ENCODE results near the gene PROK1.
"Not testable (repeated sequence)": the region's sequence is repeated elsewhere in the genome, so short reads cannot be mapped to it uniquely, and the experiment has no call there.

PROK1 gene

GRCh38 chr1:110450929-110451328 lies at the start of gene PROK1:
Gene PROK1, plus strand, starts transcription at chr1:110451149. Its CDS starts 68 bp downstream, at chr1:110451217.
- DNase-seq: no peak

GRCh38 chr1:110403805-110404204 lies 47.1 kb upstream of the PROK1 start:
- no peak for DNase-seq

- no peak for DNase-seq
These were observed 46.5 kb upstream of the PROK1 start for GRCh38 chr1:110404401-110404800.

GRCh38 chr1:110406407-110406806 lies 44.5 kb upstream of the PROK1 start:
- DNase-seq: not testable (repeated sequence)

DNA sequence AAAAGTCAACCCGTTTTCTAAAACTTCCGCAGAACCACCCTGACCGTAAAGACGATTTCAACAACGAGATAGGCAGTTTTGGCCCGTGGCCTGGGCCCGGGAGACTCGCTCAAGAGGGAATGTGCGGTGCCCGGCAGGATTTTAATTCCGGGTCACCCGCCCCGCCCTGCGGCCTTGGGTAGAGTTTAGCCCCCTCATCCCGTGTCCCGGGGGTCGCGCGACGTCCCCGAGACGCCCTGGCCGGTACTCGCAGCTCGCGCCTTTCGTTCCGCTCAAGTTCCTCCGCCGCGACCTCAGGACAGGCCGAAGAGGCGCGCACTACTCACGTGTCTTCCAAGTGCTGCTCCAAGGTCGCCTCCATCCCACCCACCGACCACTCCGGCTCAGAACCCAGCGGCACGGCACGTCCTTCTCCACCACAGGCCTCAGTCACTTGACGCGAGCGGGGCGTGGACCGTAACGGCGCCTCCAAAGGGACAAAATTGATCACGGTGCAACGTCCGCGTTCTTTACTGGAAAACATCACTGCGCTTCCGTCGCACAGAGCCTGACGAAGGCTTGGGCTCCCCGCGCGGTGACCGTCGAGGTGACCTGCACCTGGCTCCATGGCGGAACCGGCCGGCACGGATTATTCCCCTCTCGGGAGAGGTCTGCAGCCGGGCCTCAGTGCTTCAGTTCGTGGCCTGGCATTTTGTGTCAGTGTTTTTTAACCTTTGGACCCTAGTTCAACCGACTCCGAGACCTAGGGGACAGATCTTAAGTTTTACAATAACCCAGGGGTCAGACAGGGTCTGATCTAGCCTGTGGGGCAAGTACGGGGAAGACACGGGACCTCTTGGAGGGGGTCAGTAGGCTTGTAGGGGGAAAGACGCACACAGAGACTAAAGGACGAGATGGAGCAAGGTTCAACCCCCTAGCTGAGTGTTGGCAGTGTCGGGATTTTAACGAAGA lies 43.4 kb upstream of the PROK1 start, which contains the start of gene LAMTOR5:
Gene LAMTOR5, minus strand, starts transcription at position 435 of the 951 bp plus-strand sequence. Its CDS starts 74 bp downstream, at position 361.
- DNase-seq: peak; percentile 95

DNA sequence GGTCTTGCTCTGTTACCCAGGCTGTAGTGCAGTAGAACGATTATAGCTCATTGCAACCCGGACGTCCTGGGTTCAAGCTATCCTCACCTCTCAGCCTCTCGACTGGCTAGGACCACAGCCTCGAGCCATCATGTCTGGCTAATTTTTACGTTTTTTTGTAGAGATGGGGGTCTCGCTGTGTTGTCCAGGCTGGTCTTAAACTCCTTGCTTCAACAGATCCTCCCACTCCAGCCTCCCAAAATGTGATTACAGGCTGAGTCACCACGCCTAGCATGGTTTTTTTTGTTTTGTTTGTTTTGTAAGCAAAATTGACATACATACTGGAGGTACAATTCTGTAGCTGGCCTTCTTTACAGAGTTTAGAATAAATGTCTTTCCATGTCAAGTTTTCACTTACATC lies 42.5 kb upstream of the PROK1 start:
- DNase-seq: no peak

DNA sequence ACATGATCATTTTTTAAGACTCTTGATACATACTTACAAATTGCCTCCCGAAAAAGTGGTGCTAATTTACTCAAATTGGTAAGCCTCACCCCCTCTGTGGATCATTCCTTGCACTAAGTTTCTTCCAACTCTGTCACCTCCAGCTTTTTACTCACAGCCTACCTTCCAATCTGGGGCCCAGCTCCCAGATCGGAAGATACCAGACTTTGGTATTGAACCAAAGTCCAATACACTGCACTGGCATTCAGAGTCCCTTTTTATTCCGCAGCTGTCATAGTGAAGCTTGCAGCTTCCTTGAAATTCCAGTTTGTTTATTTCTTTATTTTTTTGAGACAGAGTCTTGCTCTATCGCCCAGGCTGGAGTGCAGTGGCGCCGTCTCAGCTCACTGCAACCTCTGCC lies 41.6 kb upstream of the PROK1 start:
- no peak for DNase-seq

- DNase-seq: no peak
These were observed 39.7 kb upstream of the PROK1 start for GRCh38 chr1:110411173-110411735.

- DNase-seq: peak; percentile 93
These were observed 38.4 kb upstream of the PROK1 start for GRCh38 chr1:110412576-110412975.

GRCh38 chr1:110413045-110413444 lies 37.9 kb upstream of the PROK1 start:
- peak; percentile 74 for DNase-seq

- no peak for DNase-seq
These were observed 32.2 kb upstream of the PROK1 start for GRCh38 chr1:110418729-110419128.

- DNase-seq: no peak
These were observed 30.8 kb upstream of the PROK1 start for GRCh38 chr1:110420023-110420662.

GRCh38 chr1:110420874-110421793 lies 29.8 kb upstream of the PROK1 start:
- peak; percentile 89 for DNase-seq

DNA sequence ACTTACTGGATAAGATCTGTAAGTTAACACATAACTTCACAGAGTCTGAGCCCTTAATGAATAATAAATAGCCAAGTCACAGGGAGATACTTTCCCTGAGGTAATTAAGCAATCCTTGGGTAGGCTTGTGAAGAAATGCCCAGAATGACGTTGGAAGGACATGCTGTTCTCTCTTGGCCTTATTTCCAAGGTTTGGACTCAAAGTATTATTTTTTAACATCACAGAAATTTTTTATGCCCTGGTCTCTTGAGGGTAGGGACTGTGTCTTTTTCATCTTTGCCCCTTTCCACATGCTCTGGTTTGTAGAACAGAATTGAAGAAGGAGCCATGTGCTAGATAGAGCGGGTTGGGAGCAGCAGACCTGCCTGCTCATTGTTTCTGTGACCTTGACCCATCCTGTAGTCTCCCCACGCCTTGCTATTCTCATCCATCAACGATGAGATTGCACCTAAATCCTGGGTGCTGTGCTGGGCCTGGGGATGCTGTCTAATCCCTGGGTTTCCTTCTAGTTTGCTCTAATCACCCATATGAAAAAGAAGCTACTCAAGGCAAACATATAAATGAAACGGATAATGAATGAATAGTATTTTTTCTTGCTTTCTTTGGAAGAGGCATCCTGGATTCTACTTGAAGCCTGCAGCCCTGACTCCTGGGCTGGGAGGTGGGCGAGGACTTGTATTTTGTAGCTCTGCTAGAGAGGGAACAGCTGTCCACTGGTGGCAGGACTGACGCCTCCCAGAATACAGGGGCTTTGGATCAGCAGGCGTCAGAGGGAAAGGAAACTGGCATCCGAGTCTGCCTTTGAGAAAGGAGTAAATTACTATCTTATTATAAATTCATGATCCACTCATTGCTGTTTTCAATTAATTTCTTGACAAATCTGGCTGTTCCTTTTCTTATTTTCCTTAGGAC lies 26.0 kb upstream of the PROK1 start:
- no peak for DNase-seq

DNA sequence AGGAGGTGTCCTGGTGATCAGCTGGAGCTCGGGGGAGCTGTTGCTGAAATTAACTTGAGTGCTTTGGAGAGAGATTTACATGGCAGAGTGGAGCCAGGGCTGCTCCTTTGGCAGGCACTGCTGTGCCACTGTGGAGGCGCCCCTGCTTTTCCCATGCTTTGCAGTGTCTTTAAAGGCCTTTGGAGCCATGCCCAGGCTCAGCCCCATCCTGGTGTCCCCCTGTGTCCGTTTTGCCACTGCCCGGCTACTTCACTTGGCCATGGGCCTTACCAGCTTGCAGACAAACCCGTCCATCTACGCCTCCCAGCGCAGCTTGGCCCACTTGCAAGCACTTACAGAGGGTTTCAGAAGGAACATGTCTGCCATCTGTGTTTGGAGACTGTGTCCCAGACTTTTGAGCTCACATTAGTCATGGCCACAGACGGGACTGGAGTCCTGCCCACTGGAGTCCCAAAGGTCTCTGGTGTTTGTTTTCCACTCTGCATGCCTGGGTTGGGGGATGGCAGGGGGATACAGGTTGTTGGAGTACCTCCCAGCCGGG lies 25.3 kb upstream of the PROK1 start:
- no peak for DNase-seq

- DNase-seq: peak; percentile 15
These were observed 24.1 kb upstream of the PROK1 start for GRCh38 chr1:110426854-110427253.

- no peak for DNase-seq
These were observed 22.0 kb upstream of the PROK1 start for GRCh38 chr1:110428946-110429345.

- no peak for DNase-seq
These were observed 20.6 kb upstream of the PROK1 start for GRCh38 chr1:110430366-110430765.

DNA sequence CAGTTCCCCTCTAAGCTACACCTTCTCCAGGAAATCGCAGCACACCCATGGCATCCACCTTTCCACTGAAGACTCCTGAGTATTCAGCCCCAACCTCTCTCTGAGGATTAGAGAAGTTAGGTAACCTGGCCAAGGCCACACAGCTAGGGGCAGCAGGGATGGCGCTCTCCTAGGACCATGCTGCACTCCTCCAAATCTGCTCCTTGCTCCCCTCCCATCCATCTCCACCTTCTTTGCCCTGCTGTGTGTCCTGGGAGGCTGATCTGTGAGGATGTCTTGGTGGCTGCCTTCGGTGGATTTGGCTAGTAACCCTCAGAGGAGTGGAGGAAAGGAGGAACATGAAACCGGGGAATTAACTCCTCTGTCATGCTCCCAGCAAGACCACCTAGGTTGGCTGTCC lies 20.0 kb upstream of the PROK1 start:
- DNase-seq: no peak

DNA sequence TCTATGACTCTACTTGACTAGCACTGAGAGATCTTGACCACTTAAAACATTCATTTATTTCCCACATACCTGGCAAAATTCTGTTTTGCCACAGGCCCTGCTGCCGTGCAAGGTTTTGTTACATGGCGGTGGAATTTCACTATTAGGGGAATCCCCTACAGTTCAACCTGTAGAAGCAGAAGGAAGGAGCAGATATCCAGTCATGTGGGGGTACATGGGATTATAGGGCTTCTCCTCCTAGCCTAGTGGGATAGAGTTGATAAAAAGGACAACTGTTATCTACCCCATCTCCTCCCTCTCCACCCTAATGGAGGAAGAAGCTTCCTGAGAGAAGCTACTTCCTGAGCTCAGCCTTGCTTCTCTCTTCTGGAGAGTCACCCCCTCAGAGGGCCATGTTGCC lies 17.7 kb upstream of the PROK1 start:
- DNase-seq: no peak

DNA sequence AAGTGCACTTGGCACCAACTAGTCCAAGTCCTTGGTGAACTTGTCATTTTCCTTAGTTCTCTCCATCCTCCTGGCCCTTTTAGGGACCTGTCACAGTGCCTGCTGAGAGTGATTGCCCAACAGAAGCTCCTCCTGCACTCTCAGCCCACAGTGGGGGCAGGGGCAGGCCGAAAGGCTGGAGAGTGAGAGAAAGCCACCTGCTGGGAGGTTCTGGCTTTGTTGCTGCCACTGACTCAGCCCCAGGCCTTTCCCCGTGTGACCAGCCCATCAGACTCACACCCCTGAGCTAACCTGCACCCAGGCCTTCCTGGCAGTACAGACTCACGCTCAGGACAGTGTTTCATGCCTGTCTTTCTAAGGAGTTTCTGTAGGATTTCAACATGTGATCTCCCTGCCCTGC lies 17.1 kb upstream of the PROK1 start:
- peak; percentile 83 for DNase-seq

Data from OCI-M1 (cell line).